DOHH2 (cell line): ENCODE measurements around the gene RPP25.

Experiments
- EZH2phosphoT487 ChIP-seq: fragments of 200-600 bp; sonication (generic); IDR thresholded peaks from 2 replicates; pipeline ENCODE4 v1.6.1; 2017; ENCODE audit warnings: borderline replicate concordance, mild to moderate bottlenecking, antibody characterized with exemption, low read length, moderate library complexity, mixed read lengths
- TF ChIP-seq, protein P1 (sequence below): fragments of 200-600 bp; sonication (generic); IDR thresholded peaks from one replicate; pipeline ENCODE4 v1.5.1; 2014; ENCODE audit warnings: antibody characterized with exemption, mild to moderate bottlenecking, low read depth, low read length; ENCODE audit not compliant: poor library complexity, severe bottlenecking

DNA sequence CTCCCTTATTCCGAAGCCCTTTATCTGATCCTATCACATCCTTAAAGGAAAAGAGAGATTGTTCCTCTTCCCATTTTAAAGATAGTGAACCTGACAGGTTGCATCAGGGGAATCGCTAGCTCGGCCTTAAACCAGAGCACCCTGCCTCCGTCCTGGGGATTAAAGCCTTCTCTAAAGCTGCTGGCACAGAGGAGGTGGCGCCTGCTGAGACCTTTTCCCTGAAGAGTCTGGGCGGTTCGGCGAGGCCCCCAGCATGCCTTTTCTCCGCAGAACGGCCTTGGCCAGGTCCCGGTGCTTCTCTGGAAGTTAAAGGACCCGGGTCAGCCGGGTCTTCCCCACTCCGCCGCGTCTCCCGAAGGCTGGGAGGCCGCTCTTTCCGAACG is 50.5 kb downstream of the RPP25 start:
- TF ChIP-seq, protein P1, sequence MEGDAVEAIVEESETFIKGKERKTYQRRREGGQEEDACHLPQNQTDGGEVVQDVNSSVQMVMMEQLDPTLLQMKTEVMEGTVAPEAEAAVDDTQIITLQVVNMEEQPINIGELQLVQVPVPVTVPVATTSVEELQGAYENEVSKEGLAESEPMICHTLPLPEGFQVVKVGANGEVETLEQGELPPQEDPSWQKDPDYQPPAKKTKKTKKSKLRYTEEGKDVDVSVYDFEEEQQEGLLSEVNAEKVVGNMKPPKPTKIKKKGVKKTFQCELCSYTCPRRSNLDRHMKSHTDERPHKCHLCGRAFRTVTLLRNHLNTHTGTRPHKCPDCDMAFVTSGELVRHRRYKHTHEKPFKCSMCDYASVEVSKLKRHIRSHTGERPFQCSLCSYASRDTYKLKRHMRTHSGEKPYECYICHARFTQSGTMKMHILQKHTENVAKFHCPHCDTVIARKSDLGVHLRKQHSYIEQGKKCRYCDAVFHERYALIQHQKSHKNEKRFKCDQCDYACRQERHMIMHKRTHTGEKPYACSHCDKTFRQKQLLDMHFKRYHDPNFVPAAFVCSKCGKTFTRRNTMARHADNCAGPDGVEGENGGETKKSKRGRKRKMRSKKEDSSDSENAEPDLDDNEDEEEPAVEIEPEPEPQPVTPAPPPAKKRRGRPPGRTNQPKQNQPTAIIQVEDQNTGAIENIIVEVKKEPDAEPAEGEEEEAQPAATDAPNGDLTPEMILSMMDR: no peak
- TF ChIP-seq EZH2phosphoT487: no peak
